Measurements from ENCODE around the gene PPP2R3A.
"Not testable (repeated sequence)": the region's sequence is repeated elsewhere in the genome, so short reads cannot be mapped to it uniquely, and the experiment has no call there.

- TF ChIP-seq CTCF (IDR thresholded peaks at IDR 0.05 in 4 of 5, conservative IDR thresholded peaks at IDR 0.05 in 1 of 5); POLR2A (IDR thresholded peaks at IDR 0.05): not testable (repeated sequence)
Observed at GRCh38 chr3:136168236-136168635, 202.7 kb downstream of the PPP2R3A start.

All from gastrocnemius medialis (tissue), 4 donors.